ENCODE measurements around the gene ABCG8.
"Not testable (repeated sequence)": the region's sequence is repeated elsewhere in the genome, so short reads cannot be mapped to it uniquely, and the experiment has no call there.

ABCG8 gene

GRCh38 chr2:43874776-43875451, 36.1 kb downstream of the ABCG8 start:
- DNase-seq (ENCODE audit: low read depth) = no peak

GRCh38 chr2:43877782-43878464, 39.2 kb downstream of the ABCG8 start:
- no peak for DNase-seq (ENCODE audit: low read depth)

- no peak for DNase-seq (ENCODE audit: low read depth)
These were observed 40.5 kb downstream of the ABCG8 start for GRCh38 chr2:43879261-43879660.

DNA sequence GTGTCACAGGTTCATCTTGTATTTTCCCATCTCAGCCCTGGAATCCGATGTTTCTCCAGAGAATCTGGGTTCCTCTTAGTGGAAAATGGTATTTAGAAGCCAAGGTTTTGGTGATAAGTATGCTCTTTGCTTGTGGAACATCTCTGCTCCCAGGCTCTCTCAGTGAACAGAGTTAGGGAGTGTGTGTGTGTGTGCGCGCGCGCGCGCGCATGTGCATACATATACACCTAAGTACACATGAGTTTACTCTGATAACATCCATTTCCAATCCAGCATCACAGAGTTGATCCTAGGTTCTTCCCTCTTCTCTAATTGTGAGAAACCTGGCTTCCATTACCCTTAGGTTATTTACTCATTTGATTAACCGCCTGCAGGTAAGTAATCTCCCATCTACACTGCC, 41.7 kb downstream of the ABCG8 start:
- DNase-seq (ENCODE audit: low read depth) = no peak

DNA sequence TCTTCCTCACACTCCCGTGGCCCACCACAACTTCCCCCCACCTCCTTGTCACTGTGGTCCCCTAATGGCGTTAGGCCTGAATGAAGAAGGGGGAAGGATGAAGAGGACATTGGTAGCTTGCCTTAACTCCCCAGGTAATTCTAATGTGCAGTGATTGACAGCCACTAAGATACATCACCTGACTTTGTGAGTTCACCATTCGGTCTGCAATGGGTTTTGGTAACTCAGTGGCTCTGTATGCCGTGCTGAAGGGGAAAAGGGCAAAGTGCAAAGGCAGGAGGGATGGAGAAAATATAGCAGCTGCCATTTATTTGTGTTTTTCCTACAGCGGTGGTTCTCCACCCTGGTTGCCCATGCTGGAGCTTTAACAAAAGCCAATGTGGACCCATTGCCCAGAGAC, 42.2 kb downstream of the ABCG8 start:
- no peak for DNase-seq (ENCODE audit: low read depth)

- no peak for DNase-seq (ENCODE audit: low read depth)
These were observed 43.5 kb downstream of the ABCG8 start for GRCh38 chr2:43882312-43882711.

DNA sequence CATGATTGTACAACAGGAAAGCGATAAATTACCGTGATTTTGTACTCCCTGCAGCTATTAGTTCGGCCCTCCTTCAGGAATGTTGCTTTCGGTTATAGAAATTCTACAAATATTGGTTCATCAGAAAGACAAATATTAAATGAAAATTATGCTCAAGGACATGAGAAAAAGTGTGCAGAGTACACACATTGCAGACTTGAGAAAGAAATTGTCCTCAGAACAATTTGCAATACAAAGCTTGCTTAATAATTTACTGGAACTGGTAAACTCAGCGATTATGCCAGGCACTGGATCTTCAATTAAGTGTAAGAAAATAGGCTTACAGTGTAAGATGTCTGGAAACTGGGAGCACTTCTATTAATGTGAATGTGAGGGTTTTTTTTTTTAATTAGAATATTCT, 45.9 kb downstream of the ABCG8 start:
- DNase-seq (ENCODE audit: low read depth) = no peak

DNA sequence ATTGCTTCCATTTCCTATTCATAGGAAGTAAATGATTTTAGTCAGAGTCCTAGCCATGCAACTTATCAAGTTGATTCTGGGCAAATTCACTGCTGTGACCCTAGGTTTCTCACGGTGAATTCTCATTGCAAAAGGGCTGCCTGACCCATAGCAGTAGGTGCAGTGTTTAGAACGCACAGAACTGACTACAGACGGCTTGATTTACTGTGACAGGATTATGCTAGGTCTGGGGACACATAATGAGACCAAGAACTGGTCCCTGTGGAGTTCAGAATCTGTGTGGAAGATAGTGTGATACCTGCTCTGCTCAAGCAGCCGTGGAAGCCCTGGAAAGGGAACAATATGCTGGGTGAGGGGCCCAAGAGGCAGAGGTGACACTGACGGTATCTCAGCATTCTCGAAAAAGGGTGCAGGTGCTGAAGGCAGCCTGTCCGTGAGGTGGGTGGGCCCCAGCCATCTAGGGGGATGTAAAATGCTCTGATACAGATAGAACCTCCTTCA, 46.4 kb downstream of the ABCG8 start:
- no peak for DNase-seq (ENCODE audit: low read depth)

- no peak for DNase-seq (ENCODE audit: low read depth)
These were observed 48.4 kb downstream of the ABCG8 start for GRCh38 chr2:43887176-43887575.

DNA sequence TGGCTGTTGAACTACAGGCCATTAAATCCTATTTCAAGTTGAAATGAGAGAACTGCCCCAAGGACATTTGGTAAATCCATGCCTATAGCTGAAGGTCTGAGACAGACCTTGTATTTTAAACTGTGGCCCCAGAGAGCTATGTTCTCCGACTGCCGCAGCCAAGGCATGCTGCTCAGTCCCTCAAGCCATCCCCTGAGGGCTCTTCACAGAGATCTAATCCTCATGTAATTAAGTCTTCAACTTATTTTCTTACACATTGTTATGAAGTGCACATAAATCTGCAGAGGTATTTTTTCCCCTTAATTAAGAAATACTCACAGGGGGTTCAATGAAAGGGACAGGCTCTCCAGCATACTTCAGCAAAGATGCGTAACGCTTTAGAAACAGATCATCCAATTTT, 50.6 kb downstream of the ABCG8 start:
- no peak for DNase-seq (ENCODE audit: low read depth)

GRCh38 chr2:43890855-43891254, 52.1 kb downstream of the ABCG8 start:
- DNase-seq (ENCODE audit: low read depth) = no peak

DNA sequence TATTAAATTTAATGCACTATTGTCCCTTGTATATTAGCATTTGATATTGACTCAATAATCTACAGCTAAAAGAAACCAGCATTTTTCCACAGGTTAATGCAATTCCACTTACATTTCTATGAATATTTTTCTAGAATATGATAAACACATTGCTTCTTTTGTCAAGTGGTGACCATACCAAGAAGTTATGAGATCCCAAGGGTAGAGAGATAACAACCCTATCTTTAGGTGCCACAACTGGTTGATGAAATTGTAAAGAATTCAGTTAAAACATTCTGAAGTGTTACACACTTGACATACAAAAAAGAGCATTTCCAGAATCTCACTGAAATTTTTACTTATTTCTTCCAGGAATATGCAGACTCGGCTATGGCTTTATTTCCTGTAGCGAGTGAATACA, 56.0 kb downstream of the ABCG8 start:
- DNase-seq (ENCODE audit: low read depth) = no peak

- DNase-seq (ENCODE audit: low read depth) = no peak
These were observed 58.1 kb downstream of the ABCG8 start for GRCh38 chr2:43896906-43897305.

DNA sequence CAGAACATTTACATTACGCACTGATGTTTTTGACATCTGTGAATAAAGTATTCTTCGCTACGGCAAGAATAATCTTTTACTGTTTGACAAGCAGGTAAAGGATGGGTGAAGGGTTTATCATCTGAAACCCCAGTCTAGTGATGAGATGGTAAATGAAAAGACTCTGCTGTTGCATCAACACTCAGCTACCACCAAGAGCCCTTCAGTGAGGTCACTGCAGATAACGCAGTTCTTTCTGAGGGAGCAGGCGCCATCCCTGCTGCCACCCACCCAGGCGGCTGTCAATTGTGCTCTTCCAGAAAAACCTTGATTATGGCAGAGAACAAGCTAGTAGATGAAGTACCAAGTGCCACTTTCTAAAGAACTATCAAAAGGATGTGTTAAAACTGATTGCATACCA, 58.7 kb downstream of the ABCG8 start:
- DNase-seq (ENCODE audit: low read depth) = no peak

DNA sequence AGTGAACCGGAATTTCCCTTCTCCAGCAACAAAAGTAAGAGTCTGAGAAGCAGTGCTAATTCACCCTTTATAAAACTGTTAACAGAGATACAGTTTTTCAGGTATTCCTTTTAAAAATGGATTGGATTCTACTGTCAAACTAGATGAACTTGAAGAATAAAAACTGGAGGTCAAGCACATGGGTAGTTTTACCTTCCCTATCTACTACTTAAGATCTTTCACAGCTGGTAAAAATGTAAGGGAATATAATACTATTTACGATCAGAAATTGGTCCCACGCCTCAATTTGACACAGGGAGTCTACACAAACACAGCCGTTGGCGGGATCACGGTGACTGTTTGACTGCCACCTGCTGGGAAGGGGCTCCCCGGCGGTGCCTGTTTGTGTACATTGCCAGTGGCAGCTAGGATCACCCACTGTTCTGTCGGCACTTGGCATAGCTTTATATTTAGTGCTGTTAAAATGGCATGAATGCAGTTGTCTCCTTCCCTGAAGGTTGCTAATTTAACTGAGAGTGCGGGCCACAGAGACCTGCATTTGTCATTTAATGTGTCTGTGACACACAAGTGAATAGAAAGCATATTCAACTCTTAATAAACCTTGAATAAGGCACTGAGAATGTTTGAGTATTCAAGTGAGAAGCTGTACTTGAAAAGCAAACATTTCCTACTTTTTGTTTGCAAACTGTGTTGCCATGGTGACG, 59.5 kb downstream of the ABCG8 start:
- no peak for DNase-seq (ENCODE audit: low read depth)

DNA sequence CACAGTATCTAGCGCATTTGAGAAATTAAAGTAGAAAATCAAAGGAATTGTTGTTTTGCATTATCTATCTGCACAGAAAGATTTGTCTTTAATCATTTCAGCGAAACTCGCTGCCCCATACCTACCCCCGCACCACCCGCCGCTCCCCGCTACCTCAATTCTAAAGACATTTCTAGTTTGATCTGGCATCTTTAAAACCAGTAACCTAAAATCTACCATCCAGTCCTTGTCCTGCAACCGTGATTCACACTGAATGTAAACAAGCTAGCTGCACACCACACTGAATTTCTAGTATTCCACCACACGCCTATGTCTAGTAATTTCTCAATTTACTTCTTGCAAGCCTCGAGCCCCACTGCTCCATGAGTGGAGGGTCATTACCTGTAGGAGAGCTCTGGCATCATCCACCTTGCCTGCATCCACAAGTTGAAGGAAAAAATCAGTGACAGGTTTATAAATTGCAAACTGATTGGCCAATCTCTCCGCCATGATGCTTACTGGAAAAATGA, 60.1 kb downstream of the ABCG8 start:
- no peak for DNase-seq (ENCODE audit: low read depth)

- DNase-seq (ENCODE audit: low read depth) = no peak
These were observed 60.8 kb downstream of the ABCG8 start for GRCh38 chr2:43899589-43899988.

- no peak for DNase-seq (ENCODE audit: low read depth)
These were observed 66.6 kb downstream of the ABCG8 start for GRCh38 chr2:43905371-43905803.

- DNase-seq (ENCODE audit: low read depth) = no peak
These were observed 67.1 kb downstream of the ABCG8 start for GRCh38 chr2:43905871-43906270.

DNA sequence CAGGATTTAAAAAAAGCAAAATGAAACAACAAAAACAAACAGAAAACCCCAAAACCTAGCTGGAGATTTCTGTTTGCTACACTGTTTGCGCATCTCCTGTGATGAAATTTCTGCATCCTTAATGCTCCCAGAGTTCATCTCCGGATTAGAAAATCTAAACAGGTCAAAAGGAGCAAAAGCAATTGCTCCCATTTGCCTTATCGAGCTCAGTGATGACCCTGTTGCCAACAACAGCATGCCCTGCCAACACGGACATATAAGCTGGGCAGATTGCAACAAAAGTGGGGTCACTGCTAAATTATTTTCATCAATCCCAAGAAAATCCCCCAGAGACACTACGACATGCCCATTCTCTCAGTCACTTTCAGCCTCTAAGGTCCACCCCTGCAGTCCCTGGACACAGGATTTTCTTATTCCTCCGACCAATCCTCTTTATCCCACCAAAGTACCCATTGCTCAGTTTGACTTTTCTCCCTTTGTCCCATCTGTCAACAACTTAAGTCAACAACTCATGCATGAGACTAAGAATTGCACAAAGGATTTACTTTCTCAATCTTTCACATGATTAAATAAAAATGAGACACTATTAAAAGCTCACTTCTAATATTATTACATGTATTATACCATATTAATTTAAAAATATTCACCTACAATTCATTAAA, 67.8 kb downstream of the ABCG8 start:
- DNase-seq (ENCODE audit: low read depth) = no peak

DNA sequence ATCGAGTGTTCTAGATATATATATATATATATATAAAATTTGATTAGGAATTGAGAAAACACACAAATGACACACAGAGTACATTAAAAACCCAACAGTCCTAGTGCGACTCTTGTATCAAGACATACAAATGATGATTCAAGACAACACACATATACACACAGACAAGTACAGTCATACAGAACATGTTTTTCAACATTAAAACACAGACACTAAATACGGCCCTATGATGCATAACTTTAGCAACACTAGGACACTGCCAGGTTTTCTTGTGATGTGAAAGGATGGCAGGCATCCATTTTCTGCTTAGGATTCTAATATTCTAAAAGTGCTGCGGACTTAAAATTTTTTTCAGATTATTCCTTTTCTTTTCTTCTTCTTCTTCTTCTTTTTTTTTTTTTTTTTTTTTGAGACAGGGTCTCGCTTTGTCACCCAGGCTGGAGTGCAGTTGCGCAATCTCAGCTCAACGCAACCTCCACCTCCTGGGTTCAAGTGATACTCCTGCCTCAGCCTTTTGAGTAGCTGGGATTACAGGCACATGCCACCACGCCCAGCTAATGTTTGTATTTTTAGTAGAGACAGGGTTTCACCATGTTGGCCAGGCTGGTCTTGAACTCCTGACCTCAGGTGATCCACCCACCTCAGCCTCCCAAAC, 72.5 kb downstream of the ABCG8 start:
- not testable (repeated sequence) for DNase-seq (ENCODE audit: low read depth)

DNA sequence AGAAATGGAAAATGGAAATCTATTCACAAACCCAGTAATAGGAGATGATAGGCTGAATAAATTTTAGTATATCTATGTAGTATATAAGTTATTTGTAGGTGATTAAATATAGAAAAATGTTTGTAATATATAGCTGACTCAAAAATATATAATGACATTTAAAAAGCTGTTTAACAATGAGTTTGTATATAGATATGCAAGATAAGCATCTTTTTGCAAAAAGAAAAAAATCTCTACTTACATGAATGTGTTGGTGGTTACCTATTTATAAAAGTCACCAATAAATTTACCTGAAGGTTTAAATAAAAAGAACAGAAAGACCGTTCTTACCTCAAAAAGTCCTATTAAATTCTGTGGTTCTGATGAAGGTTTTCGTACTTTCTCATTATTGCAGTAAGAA, 85.7 kb downstream of the ABCG8 start:
- DNase-seq (ENCODE audit: low read depth) = no peak

All from T-helper 22 cell (primary cell).